Endothelial cell (in vitro differentiated cells): Measurements from ENCODE around the gene MVB12B. TPM values are rescaled to one million over a fixed set of nuclear protein-coding genes. Genes with fewer than 3 reads are reported as not detected.

Experiments used
- DNase-seq: peaks from one replicate; pipeline ENCODE4 v3.0.0; 2021; ENCODE audit warnings: low spot score
- H3K27ac Mint-ChIP-seq: one replicate; pipeline ENCODE4 v1.8.0; 2021; ENCODE audit warnings: mixed read lengths, inconsistent platforms; ENCODE audit not compliant: unreplicated experiment
- H3K27me3 Mint-ChIP-seq: one replicate; pipeline ENCODE4 v1.8.0; 2021; ENCODE audit warnings: mild to moderate bottlenecking, moderate library complexity, mixed read lengths, inconsistent platforms; ENCODE audit not compliant: unreplicated experiment
- H3K36me3 Mint-ChIP-seq: one replicate; pipeline ENCODE4 v1.8.0; 2021; ENCODE audit warnings: mild to moderate bottlenecking, low read depth, mixed read lengths, inconsistent platforms; ENCODE audit not compliant: unreplicated experiment
- H3K4me1 Mint-ChIP-seq: one replicate; pipeline ENCODE4 v1.8.0; 2021; ENCODE audit warnings: mild to moderate bottlenecking, mixed read lengths, inconsistent platforms; ENCODE audit not compliant: unreplicated experiment
- H3K4me3 Mint-ChIP-seq: one replicate; pipeline ENCODE4 v1.8.0; 2021; ENCODE audit warnings: mild to moderate bottlenecking, mixed read lengths, inconsistent platforms; ENCODE audit not compliant: unreplicated experiment
- H3K9me3 Mint-ChIP-seq: one replicate; pipeline ENCODE4 v1.8.0; 2021; ENCODE audit warnings: mixed read lengths, inconsistent platforms; ENCODE audit not compliant: unreplicated experiment
- CTCF ChIP-seq: fragments of 200-600 bp; sonication (generic); IDR thresholded peaks from one replicate; pipeline ENCODE4 v1.5.0; 2021; ENCODE audit warnings: antibody characterized with exemption; ENCODE audit not compliant: unreplicated experiment
- total RNA-seq: library from RNA; stranded (reverse); fragmentation: NEBNext Ultra II Directional; extraction: Animal tissue kit (Norgen Biotek cat#: 25700); gene quantifications from one replicate; pipeline ENCODE4 v1.2.1, GENCODE V29; 2021; ENCODE audit not compliant: unreplicated experiment

Gene MVB12B
- total RNA-seq, 1 donor from 2014 or later = 18.8 TPM

- H3K9me3 Mint-ChIP-seq = no peaks in the 10 kb centered on the region
- H3K4me3 Mint-ChIP-seq = no peak overlapping the region
- peaks cover 2% of the 10 kb centered on the region for H3K27me3 Mint-ChIP-seq
- DNase-seq = no peak
- H3K36me3 Mint-ChIP-seq = no peaks in the 10 kb centered on the region
- H3K4me1 Mint-ChIP-seq = no peaks in the 10 kb centered on the region
- H3K27ac Mint-ChIP-seq = no peak overlapping the region
- no peak for TF ChIP-seq CTCF
Observed at GRCh38 chr9:126461608-126462007, 135.0 kb downstream of the MVB12B start.

GRCh38 chr9:126462617-126463016 is 136.0 kb downstream of the MVB12B start:
- H3K4me3 Mint-ChIP-seq = no peak overlapping the region
- H3K4me1 Mint-ChIP-seq = no peaks in the 10 kb centered on the region
- no peak overlapping the region for H3K27ac Mint-ChIP-seq
- no peaks in the 10 kb centered on the region for H3K36me3 Mint-ChIP-seq
- no peak for DNase-seq
- peaks cover 2% of the 10 kb centered on the region for H3K27me3 Mint-ChIP-seq
- H3K9me3 Mint-ChIP-seq = no peaks in the 10 kb centered on the region
- TF ChIP-seq CTCF = no peak

- H3K27me3 Mint-ChIP-seq = peaks cover 2% of the 10 kb centered on the region
- no peak overlapping the region for H3K27ac Mint-ChIP-seq
- no peak for DNase-seq
- no peaks in the 10 kb centered on the region for H3K36me3 Mint-ChIP-seq
- no peak for TF ChIP-seq CTCF
- no peaks in the 10 kb centered on the region for H3K9me3 Mint-ChIP-seq
- no peaks in the 10 kb centered on the region for H3K4me1 Mint-ChIP-seq
- no peak overlapping the region for H3K4me3 Mint-ChIP-seq
Observed at GRCh38 chr9:126463426-126463825, 136.8 kb downstream of the MVB12B start.

- Mint-ChIP-seq H3K27me3 (peaks cover 2% of the 10 kb centered on the region), H3K4me3 (no peak overlapping the region), H3K9me3 (no peaks in the 10 kb centered on the region), H3K4me1 (no peaks in the 10 kb centered on the region), H3K27ac (no peak overlapping the region), H3K36me3 (peaks cover 3% of the 10 kb centered on the region)
- DNase-seq = no peak
- TF ChIP-seq CTCF = no peak
Observed at GRCh38 chr9:126464694-126465441, 138.2 kb downstream of the MVB12B start.

GRCh38 chr9:126465977-126466376 is 139.3 kb downstream of the MVB12B start:
- Mint-ChIP-seq H3K27ac (no peak overlapping the region), H3K27me3 (peaks cover 2% of the 10 kb centered on the region), H3K4me1 (peaks cover 2% of the 10 kb centered on the region), H3K4me3 (no peak overlapping the region), H3K36me3 (peaks cover 3% of the 10 kb centered on the region), H3K9me3 (no peaks in the 10 kb centered on the region)
- no peak for DNase-seq
- TF ChIP-seq CTCF = no peak
